IPS DF 6.9 (cell line): ENCODE data around the gene TRAPPC2L.

Experiments used
- DNase-seq: peaks from one replicate; pipeline ENCODE4 v3.0.0-alpha.2; 2013; ENCODE audit warnings: low read depth, low spot score
- H3K27ac ChIP-seq: one replicate; pipeline ENCODE4 v1.5.1; 2013; ENCODE audit warnings: low read length, control low read depth
- H3K27me3 ChIP-seq: 2 replicates; pipeline ENCODE4 v1.6.1; 2013; ENCODE audit warnings: mild to moderate bottlenecking, low read length; ENCODE audit not compliant: control insufficient read depth, insufficient read depth
- H3K36me3 ChIP-seq: 2 replicates; pipeline ENCODE4 v1.6.1; 2013; ENCODE audit warnings: low read length; ENCODE audit not compliant: control insufficient read depth, insufficient read depth
- H3K4me1 ChIP-seq: 2 replicates; pipeline ENCODE4 v1.6.1; 2013; ENCODE audit warnings: low read length; ENCODE audit not compliant: control insufficient read depth, insufficient read depth
- H3K4me3 ChIP-seq: 2 replicates; pipeline ENCODE4 v1.5.1; 2013; ENCODE audit warnings: mild to moderate bottlenecking, low read length
- H3K9me3 ChIP-seq: 2 replicates; pipeline ENCODE4 v1.6.1; 2013; ENCODE audit warnings: low read length, inconsistent platforms; ENCODE audit not compliant: control insufficient read depth, insufficient read depth
- WGBS: extraction: QIAGEN DNeasy Blood & Tissue Kit; methylation state at CpG from one replicate; pipeline ENCODE4 v1.1.7; 2013; ENCODE audit warnings: mixed read lengths, missing lambda C conversion rate; ENCODE audit not compliant: insufficient read length, insufficient coverage; 5-methylcytosine and 5-hydroxymethylcytosine counted together

The TRAPPC2L gene

DNA sequence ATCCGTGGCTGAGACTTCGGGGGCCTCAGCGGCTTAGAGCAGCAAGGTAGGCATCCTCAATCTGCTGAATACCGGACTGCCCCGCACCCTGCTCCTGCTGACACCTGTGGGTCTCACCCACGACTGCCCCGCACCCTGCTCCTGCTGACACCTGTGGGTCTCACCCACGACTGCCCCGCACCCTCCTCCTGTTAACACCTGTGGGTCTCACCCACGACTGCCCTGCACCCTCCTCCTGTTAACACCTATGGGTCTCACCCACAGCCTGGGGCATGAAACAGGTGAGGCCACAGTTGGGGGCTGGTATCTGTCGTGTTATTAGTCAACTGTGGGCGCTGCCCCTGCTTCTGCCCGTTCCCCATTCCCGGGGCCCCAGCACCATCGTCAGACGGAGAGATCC lies 45.8 kb downstream of the TRAPPC2L start:
- Histone ChIP-seq H3K27me3 (no peaks in the 10 kb centered on the region), H3K4me1 (peaks cover 7% of the 10 kb centered on the region), H3K36me3 (no peaks in the 10 kb centered on the region), H3K9me3 (no peaks in the 10 kb centered on the region), H3K4me3 (no peak overlapping the region), H3K27ac (no peak overlapping the region)
- no CpG with 5 or more reads among the region's 16 CpGs for WGBS
- no peak for DNase-seq

- no peaks in the 10 kb centered on the region for H3K36me3 ChIP-seq
- no CpG with 5 or more reads among the region's 14 CpGs for WGBS
- H3K4me1 ChIP-seq, result peaks cover 7% of the 10 kb centered on the region
- H3K27ac ChIP-seq, result no peak overlapping the region
- H3K9me3 ChIP-seq, result no peaks in the 10 kb centered on the region
- H3K27me3 ChIP-seq, result no peaks in the 10 kb centered on the region
- no peak overlapping the region for H3K4me3 ChIP-seq
- DNase-seq, result no peak
Measured at GRCh38 chr16:88903267-88903666, 46.3 kb downstream of the TRAPPC2L start.

GRCh38 chr16:88904676-88905365 lies 47.9 kb downstream of the TRAPPC2L start:
- no CpG with 5 or more reads among the region's 21 CpGs for WGBS
- Histone ChIP-seq H3K36me3 (no peaks in the 10 kb centered on the region), H3K27me3 (no peaks in the 10 kb centered on the region)

GRCh38 chr16:88905563-88905962 lies 48.6 kb downstream of the TRAPPC2L start:
- H3K4me3 ChIP-seq, result no peak overlapping the region
- H3K27me3 ChIP-seq, result no peaks in the 10 kb centered on the region
- H3K9me3 ChIP-seq, result no peaks in the 10 kb centered on the region
- H3K4me1 ChIP-seq, result peaks cover 7% of the 10 kb centered on the region
- no peak overlapping the region for H3K27ac ChIP-seq
- WGBS, result no CpG with 5 or more reads among the region's 13 CpGs
- no peak for DNase-seq
- no peaks in the 10 kb centered on the region for H3K36me3 ChIP-seq

More at GRCh38 chr16:88904676-88905365, 47.9 kb downstream of the TRAPPC2L start:
- H3K4me1 ChIP-seq, result peaks cover 7% of the 10 kb centered on the region
- H3K4me3 ChIP-seq, result no peak overlapping the region
- no peak for DNase-seq
- no peaks in the 10 kb centered on the region for H3K9me3 ChIP-seq
- no peak overlapping the region for H3K27ac ChIP-seq

GRCh38 chr16:88906020-88906419 lies 49.1 kb downstream of the TRAPPC2L start:
- Histone ChIP-seq H3K9me3 (no peaks in the 10 kb centered on the region), H3K27ac (no peak overlapping the region), H3K4me3 (no peak overlapping the region), H3K36me3 (no peaks in the 10 kb centered on the region), H3K27me3 (no peaks in the 10 kb centered on the region), H3K4me1 (peaks cover 7% of the 10 kb centered on the region)
- no peak for DNase-seq
- no CpG with 5 or more reads among the region's 16 CpGs for WGBS

DNA sequence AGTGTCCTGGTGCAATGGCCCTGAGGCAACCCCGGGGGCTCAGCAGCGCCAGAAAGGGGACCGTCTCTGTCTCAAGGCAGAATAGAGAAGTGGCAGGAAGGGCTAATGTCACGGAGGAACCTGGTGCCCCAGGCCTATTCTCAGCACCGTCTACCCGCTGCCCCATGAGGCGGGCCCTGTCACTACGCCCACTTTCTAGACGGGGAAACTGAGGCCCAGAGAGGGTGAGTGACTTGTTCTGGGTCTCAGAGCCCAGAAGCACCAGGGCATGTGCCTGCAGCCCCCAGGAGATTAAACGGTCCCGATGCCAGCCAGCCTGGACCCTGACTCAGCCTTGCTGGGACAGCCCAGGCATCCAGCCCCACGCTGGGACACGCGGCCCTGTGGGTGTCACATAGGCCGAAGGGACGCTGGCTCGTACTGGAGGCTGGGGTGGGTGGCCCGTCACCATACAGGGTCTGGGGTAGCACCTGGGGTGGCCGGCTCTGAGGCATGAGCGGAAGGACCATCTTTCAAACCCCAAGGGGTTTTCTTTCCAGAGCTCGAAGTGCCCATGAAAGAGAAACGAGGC lies 49.7 kb downstream of the TRAPPC2L start:
- Histone ChIP-seq H3K4me3 (no peak overlapping the region), H3K36me3 (no peaks in the 10 kb centered on the region; the same call in 1 of the 2 replicates), H3K9me3 (no peaks in the 10 kb centered on the region), H3K4me1 (peaks cover 6% of the 10 kb centered on the region), H3K27me3 (no peaks in the 10 kb centered on the region), H3K27ac (no peak overlapping the region)
- WGBS, result no CpG with 5 or more reads among the region's 22 CpGs
- DNase-seq, result no peak

- no peak overlapping the region for H3K4me3 ChIP-seq
- H3K36me3 ChIP-seq, result no peaks in the 10 kb centered on the region; the same call in 1 of the 2 replicates
- no peak for DNase-seq
- H3K27me3 ChIP-seq, result no peaks in the 10 kb centered on the region
- no CpG with 5 or more reads among the region's 4 CpGs for WGBS
- H3K4me1 ChIP-seq, result peaks cover 6% of the 10 kb centered on the region
- H3K27ac ChIP-seq, result no peak overlapping the region
- no peaks in the 10 kb centered on the region for H3K9me3 ChIP-seq
Measured at GRCh38 chr16:88907768-88908167, 50.8 kb downstream of the TRAPPC2L start.

DNA sequence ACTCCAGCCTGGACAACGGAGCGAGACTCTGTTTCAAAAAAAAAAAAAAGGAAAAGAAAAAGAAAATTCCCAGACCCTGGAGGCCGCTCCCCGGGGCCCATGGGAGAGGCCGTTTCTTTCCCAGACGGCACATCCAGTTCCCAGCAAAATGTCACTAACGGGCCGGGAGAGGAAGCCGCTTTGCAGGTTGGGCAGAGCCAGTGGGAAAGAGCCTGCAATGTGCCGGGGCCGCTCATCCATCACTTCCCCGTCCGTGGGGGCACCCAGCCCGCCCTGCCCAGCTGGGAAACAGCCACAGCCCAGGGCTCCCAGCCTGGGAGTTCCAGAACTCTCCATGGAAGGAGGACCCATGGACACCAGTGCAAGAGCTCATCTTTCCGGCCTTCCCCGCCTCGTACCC lies 51.4 kb downstream of the TRAPPC2L start:
- Histone ChIP-seq H3K4me1 (peaks cover 6% of the 10 kb centered on the region), H3K36me3 (no peaks in the 10 kb centered on the region; the same call in 1 of the 2 replicates), H3K27me3 (no peaks in the 10 kb centered on the region), H3K4me3 (no peak overlapping the region), H3K9me3 (no peaks in the 10 kb centered on the region), H3K27ac (no peak overlapping the region)
- DNase-seq, result no peak
- no CpG with 5 or more reads among the region's 17 CpGs for WGBS

DNA sequence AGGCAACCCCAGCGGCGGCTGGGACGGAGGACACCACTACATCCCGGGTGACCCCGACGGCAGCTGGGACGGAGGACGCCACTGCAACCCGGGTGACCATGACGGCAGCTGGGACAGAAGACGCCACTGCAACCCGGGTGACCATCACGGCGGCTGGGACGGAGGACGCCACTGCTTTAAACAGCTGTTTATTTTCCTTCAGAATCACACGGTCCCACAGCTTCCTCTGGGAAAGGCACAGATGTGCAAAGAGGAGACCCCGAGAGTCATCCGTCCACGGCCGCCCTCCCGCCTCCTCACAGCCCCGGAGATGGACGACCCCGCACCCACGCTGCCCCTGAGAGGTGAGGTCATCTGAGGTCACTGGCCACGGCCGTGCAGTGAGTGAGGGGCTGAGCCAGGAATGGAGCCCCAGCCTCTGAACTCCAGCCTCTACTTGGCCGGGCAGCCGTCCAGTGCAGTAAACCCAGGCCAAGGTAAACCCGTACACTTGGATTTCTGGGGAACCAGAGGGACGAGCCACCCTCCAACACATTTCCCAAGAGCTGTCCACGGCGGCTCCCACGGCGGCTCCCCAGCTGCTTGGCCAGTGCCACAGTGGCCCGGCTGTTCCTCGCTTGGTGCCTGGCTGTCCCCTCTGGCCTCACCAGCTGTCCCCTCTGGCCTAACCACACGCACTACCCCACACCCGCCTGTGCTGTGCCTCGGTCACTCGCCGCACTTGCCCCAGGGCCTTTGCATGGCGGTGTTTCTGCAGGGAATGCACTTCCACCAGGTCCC lies 52.7 kb downstream of the TRAPPC2L start:
- Histone ChIP-seq H3K27me3 (no peaks in the 10 kb centered on the region), H3K4me3 (no peak overlapping the region), H3K36me3 (no peaks in the 10 kb centered on the region; the same call in 1 of the 2 replicates), H3K27ac (no peak overlapping the region), H3K9me3 (no peaks in the 10 kb centered on the region), H3K4me1 (peaks cover 6% of the 10 kb centered on the region)
- WGBS, result no CpG with 5 or more reads among the region's 44 CpGs
- DNase-seq, result no peak

DNA sequence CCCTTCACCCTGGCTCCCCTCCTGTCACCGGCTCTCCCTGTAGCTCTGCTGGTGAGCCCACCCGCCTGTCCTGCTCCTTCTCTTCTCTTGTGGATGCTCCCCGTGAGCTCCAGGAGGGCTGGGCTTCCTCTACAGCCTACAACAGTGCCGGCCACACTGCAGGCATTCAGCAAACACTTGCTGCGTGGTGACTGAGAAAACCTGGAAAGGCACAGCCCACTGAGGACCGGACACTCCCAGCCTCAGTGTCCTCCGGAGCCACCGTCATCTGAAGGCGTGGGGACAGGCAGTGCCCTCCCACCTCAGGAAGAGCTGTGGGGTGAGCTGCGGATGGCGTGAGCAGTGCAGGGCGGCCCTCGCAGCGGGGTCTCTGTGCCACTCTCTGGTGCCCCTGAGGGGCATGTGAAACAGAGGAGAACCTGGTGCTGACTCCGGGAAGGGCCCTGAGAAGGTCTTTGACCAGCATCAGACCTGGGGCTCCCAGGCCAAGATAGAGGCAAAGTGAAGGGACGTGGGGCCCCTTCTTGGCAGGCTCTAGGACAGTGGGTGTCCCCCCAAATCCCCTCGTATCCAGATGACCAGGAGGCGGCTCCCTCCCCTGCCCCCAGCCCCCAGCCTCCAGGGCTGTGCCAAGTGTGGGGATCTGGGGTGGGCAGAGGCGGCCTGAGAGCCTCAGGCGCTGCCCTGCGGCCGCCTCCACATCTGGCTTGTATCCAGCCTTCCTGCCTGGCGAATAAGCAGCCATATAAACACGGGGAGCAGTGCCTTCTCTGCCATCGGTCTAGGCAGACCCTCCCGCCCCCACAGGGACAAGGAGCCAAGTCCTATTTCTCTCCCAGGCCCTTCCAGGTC lies 53.6 kb downstream of the TRAPPC2L start:
- no peaks in the 10 kb centered on the region for H3K27me3 ChIP-seq
- H3K9me3 ChIP-seq, result no peaks in the 10 kb centered on the region
- DNase-seq, result no peak
- no peak overlapping the region for H3K4me3 ChIP-seq
- H3K27ac ChIP-seq, result no peak overlapping the region
- no CpG with 5 or more reads among the region's 26 CpGs for WGBS
- H3K36me3 ChIP-seq, result no peaks in the 10 kb centered on the region; the same call in 1 of the 2 replicates
- peaks cover 2% of the 10 kb centered on the region for H3K4me1 ChIP-seq
